Measurements from ENCODE around the gene ATP2C2. TPM values are rescaled to one million over a fixed set of nuclear protein-coding genes. Genes with fewer than 3 reads are reported as not detected.

The ATP2C2 gene
- total RNA-seq, 1 donor from 2014 or later: not detected

DNA sequence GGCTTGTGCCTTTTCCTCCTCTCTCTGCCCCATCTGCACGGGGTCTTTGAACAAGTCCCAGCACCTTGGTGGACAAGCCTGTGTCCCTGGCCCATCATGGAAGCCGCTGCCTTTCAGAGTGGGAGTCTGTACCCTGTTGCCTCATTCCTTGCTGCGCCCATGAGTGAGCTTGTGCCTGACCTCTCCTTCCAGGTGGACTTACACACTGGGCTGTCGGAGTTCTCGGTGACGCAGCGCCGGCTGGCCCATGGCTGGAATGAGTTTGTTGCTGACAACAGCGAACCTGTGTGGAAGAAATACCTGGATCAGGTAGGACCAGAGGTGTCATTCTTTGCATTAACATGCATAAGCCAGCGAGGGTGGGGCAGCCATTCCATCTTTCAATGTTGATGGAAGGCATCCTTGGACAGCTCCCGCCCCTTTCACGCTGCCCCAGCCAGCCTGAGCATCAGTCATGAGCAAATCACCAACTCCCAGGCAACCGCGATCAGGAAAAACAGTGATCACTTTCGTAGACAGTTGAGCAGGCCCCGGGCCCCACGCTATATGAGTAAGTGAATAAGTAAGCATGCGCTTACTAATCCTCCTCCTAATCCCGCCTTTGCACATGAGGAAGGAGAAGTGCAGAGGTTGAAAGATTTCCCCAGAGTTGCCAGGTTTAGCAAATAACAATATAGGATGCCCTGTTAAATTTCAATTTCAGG lies 36.8 kb downstream of the ATP2C2 start:
- Mint-ChIP-seq H3K4me3 (no peak overlapping the region), H3K9me3 (peaks cover under 1% of the 10 kb centered on the region), H3K27ac (no peak overlapping the region), H3K27me3 (peaks cover 26% of the 10 kb centered on the region), H3K4me1 (no peaks in the 10 kb centered on the region), H3K36me3 (ENCODE audit: low read depth) (no peaks in the 10 kb centered on the region)
- TF ChIP-seq, protein P1, sequence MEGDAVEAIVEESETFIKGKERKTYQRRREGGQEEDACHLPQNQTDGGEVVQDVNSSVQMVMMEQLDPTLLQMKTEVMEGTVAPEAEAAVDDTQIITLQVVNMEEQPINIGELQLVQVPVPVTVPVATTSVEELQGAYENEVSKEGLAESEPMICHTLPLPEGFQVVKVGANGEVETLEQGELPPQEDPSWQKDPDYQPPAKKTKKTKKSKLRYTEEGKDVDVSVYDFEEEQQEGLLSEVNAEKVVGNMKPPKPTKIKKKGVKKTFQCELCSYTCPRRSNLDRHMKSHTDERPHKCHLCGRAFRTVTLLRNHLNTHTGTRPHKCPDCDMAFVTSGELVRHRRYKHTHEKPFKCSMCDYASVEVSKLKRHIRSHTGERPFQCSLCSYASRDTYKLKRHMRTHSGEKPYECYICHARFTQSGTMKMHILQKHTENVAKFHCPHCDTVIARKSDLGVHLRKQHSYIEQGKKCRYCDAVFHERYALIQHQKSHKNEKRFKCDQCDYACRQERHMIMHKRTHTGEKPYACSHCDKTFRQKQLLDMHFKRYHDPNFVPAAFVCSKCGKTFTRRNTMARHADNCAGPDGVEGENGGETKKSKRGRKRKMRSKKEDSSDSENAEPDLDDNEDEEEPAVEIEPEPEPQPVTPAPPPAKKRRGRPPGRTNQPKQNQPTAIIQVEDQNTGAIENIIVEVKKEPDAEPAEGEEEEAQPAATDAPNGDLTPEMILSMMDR (IDR thresholded peaks at IDR 0.05): no peak
- ATAC-seq (ENCODE audit: low read depth) (no peak), DNase-seq (no peak)
- ChIA-PET CTCF (no interaction called here), POLR2A (no interaction called here)
- intact Hi-C loops (cut with micrococcal nuclease): no loop called here

DNA sequence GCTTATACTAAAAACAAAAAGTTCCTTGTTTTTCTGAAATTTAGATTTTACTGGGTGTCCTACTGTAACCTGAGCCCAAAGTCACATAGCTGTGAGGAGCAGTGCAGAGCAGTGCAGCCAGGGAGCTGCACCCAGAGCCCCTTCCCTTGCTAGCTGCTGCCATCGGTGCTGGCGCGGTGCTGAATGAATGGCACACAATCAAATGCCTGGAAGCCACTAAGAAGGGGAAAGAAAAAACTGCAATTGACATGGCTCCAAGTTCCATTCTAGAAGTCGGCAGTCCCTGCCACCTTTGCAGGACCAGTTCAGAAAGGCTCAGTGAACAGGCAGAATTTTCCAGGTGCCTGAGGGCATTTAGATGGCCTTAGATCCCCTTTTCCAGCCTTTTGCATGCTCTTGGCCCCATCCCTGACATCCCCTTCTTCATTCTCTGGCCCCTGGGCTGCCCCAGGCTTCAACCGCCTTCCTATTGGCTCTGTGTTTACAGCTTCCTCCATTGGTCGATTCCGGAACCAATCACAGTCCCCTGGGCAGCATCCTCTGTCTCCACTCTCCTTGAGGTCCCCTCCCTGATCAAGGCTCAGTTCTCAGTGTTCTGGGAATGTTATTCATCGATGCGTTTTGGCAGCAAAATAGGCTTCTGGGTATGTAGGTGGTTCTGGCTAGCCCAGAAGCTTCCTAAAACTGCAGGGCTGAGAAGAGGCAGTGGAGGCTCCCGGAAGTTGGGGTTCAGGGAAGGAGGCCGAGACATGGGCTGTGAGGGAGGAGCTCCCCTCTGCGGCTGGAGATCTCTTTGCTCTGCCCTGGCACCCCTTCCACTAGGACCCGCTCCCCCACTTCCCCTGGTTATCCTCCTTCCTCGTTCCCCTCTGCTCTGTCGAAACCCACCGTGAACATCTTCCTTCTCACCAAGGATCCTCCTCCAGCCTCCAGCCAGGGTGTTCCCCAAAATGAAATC lies 37.9 kb downstream of the ATP2C2 start:
- Mint-ChIP-seq H3K36me3 (ENCODE audit: low read depth) (no peaks in the 10 kb centered on the region), H3K4me3 (no peak overlapping the region)
- CTCF ChIA-PET: no interaction called here

DNA sequence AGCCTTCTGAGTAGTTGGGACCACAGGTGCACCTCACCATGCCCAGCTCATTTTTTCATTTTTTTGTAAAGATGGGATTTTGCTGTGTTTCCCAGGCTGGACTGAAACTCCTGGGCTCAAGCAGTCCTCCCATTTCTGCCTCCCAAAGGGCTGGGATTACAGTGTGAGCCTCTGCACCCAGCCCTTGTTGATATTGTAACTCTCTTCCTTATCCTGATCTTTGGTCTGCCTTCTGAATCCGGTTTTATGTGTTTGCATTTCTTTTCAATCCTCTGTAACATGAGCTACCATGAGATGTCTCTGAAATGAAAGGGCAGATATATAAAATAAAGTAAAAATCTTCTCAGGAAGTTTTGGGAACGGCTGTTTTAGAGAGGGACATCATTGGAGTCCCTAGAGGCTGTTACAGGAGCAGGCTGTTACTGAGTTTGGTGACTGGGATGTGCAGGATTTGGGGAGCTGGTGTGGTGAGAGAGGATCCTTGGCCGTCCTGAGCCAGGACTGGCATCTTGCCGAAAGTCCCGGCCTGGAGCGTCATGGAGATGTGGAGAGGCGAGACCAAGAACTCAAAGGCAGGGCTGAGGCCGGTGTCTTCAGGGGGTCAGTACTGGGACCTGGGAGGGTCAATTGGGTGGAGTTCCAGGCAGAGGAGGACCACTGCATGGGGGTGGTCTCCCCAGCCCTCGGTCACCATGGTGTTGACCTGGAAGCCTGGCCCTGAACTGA lies 39.4 kb downstream of the ATP2C2 start:
- no peak for ATAC-seq (ENCODE audit: low read depth)
- no peaks in the 10 kb centered on the region for H3K9me3 Mint-ChIP-seq
- H3K4me3 Mint-ChIP-seq: no peak overlapping the region
- H3K4me1 Mint-ChIP-seq: no peaks in the 10 kb centered on the region
- H3K27ac Mint-ChIP-seq: no peak overlapping the region
- H3K27me3 Mint-ChIP-seq: peaks cover 27% of the 10 kb centered on the region
- TF ChIP-seq, protein P1 (IDR thresholded peaks at IDR 0.05): no peak
- ChIA-PET CTCF (no interaction called here), POLR2A (no interaction called here)
- no peak for DNase-seq
- no peaks in the 10 kb centered on the region for H3K36me3 Mint-ChIP-seq (ENCODE audit: low read depth)
- intact Hi-C loops (cut with micrococcal nuclease): no loop called here

More for the DNA sequence above, 37.9 kb downstream of the ATP2C2 start:
- DNase-seq: no peak
- peaks cover 27% of the 10 kb centered on the region for H3K27me3 Mint-ChIP-seq
- no peaks in the 10 kb centered on the region for H3K9me3 Mint-ChIP-seq
- intact Hi-C loops (cut with micrococcal nuclease): no loop called here
- H3K27ac Mint-ChIP-seq: no peak overlapping the region
- H3K4me1 Mint-ChIP-seq: no peaks in the 10 kb centered on the region
- no peak for ATAC-seq (ENCODE audit: low read depth)
- POLR2A ChIA-PET: no interaction called here
- TF ChIP-seq, protein P1 (IDR thresholded peaks at IDR 0.05): no peak

DNA sequence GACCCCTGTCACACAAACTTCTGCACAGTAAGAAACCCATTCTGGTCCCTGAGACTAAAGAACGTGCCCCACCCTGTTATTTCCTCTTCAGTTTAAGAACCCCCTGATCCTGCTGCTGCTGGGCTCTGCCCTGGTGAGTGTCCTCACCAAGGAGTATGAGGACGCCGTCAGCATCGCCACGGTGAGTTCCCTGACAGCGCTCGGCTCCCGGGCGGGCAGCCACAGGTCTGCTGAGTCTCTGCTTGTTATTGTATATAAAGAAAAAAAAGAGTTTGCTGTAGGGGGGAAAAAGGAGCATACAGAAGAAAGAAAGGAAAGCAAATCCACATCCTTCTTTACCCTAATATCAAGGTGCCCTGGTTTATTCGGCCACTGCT lies 40.0 kb downstream of the ATP2C2 start:
- Mint-ChIP-seq H3K27ac (no peak overlapping the region), H3K4me1 (no peaks in the 10 kb centered on the region), H3K36me3 (ENCODE audit: low read depth) (no peaks in the 10 kb centered on the region), H3K4me3 (no peak overlapping the region), H3K27me3 (peaks cover 27% of the 10 kb centered on the region), H3K9me3 (no peaks in the 10 kb centered on the region)
- intact Hi-C loops (cut with micrococcal nuclease): no loop called here
- CTCF ChIA-PET: no interaction called here
- no peak for DNase-seq
- no peak for ATAC-seq (ENCODE audit: low read depth)
- TF ChIP-seq, protein P1 (IDR thresholded peaks at IDR 0.05): no peak
- POLR2A ChIA-PET: no interaction called here

DNA sequence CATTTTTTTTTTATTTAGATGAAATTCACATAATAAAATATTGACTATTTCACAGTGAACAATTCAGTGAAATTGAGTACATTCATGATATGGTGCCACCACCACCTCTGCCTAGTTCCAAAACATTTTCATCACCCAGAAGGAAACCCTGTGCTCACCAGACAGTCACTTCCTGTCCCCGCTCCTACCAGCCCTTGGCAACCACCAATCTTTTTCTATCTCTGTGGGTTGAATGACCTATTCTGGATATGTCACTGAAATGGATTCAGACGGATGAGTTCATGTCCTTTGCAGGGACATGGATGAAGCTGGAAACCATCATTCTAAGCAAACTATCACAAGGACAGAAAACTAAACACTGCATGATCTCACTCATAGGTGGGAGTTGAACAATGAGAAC lies 40.5 kb downstream of the ATP2C2 start:
- Mint-ChIP-seq H3K4me1 (no peaks in the 10 kb centered on the region), H3K27me3 (peaks cover 26% of the 10 kb centered on the region), H3K4me3 (no peak overlapping the region), H3K9me3 (no peaks in the 10 kb centered on the region), H3K27ac (no peak overlapping the region), H3K36me3 (ENCODE audit: low read depth) (no peaks in the 10 kb centered on the region)
- DNase-seq (no peak), ATAC-seq (ENCODE audit: low read depth) (no peak)
- ChIA-PET CTCF (no interaction called here), POLR2A (no interaction called here)
- TF ChIP-seq, protein P1 (IDR thresholded peaks at IDR 0.05): no peak
- intact Hi-C loops (cut with micrococcal nuclease): no loop called here

Measured in activated B cell treated with CpG ODN at 0.5 μM for 24 hours (primary cell).